Measurements from ENCODE around the gene TFB2M. TPM values are rescaled to one million over a fixed set of nuclear protein-coding genes. Genes with fewer than 3 reads are reported as not detected.

TFB2M gene
- total RNA-seq, 2 experiments from 2014 or later, result 10.4 to 12.3 TPM

- Mint-ChIP-seq H3K4me3 (no peak overlapping the region), H3K36me3 (ENCODE audit: low read depth) (peaks cover 8% of the 10 kb centered on the region), H3K27ac (no peak overlapping the region), H3K27me3 (ENCODE audit: low read depth) (no peaks in the 10 kb centered on the region), H3K4me1 (ENCODE audit: low read depth) (peaks cover 25% of the 10 kb centered on the region), H3K9me3 (ENCODE audit: insufficient read depth) (peaks cover under 1% of the 10 kb centered on the region)
- ATAC-seq, result no peak
- ChIA-PET CTCF (no interaction called here), POLR2A (no interaction called here)
- no peak for DNase-seq
These were observed 55.7 kb downstream of the TFB2M start for GRCh38 chr1:246510147-246511030.

GRCh38 chr1:246508897-246509688 lies 57.0 kb downstream of the TFB2M start:
- no peak overlapping the region for H3K27ac Mint-ChIP-seq
- ATAC-seq (no peak), DNase-seq (no peak)
- H3K4me1 Mint-ChIP-seq (ENCODE audit: low read depth), result peaks cover 26% of the 10 kb centered on the region
- H3K9me3 Mint-ChIP-seq (ENCODE audit: insufficient read depth), result no peaks in the 10 kb centered on the region
- H3K27me3 Mint-ChIP-seq (ENCODE audit: low read depth), result no peaks in the 10 kb centered on the region
- H3K36me3 Mint-ChIP-seq (ENCODE audit: low read depth), result peaks cover 8% of the 10 kb centered on the region
- no peak overlapping the region for H3K4me3 Mint-ChIP-seq
- ChIA-PET POLR2A (no interaction called here), CTCF (interaction anchor here (1.0 kb wide), 1 partner anchor 13 kb away, joined by 3 read pairs; no protein-coding TSS in a partner anchor)

DNA sequence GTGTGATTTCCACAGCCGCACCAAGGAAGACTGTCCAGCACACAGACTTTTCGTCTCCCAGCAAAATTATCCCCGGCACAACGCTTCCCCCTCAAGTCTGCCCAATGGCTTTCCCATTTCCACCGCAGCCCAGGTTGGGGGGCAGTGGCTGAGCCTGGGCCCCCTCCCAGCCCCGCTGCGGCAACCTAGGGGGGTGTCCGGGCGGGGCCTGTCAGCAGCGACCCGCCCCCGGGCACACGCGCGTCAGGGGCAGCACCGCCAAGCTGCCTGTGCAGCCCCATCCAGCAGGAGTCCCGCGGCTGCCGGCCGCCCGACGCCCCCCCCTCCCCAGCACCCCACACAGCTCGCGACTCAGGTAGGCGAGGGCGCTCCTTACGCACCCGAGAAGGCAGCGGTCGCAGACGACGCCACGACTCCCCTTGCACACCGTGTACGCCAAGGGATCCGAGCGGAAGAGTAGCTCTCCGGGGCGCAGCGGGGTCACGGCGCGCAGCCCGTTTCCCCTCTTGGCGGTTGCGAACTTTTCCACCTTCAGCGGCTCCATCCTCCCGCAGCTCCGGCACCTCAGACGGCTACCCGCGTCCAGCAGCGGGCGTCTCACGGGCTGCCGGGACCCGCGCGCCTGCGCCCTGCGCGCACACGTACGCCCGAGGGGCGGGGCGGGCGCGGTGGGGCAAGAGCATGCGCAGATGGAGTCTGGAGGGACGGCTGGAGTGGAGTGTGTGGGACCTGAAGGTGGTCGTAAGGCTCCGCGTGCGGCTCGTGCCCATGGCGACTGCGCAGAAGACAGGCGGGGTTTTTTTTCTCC lies 59.2 kb downstream of the TFB2M start, which contains the start of gene SMYD3:
Gene SMYD3 (minus strand): TSS at position 606 of the 808 bp plus-strand sequence.
- no peaks in the 10 kb centered on the region for H3K9me3 Mint-ChIP-seq (ENCODE audit: insufficient read depth)
- peaks cover 10% of the 10 kb centered on the region for H3K36me3 Mint-ChIP-seq (ENCODE audit: low read depth)
- peak within 1 kb of the TSS; percentile 89 for H3K27ac Mint-ChIP-seq
- ChIA-PET CTCF (interaction anchor here (1.0 to 2.8 kb wide), 6 partner anchors 9 to 61 kb away, joined by 3 to 16 read pairs (median 4); no protein-coding TSS in a partner anchor), POLR2A (interaction anchor here (0.6 to 1.1 kb wide), 3 partner anchors 9 to 60 kb away, joined by 3 to 4 read pairs (median 3); partner anchors contain the start of genes CNST and TFB2M)
- peak within 1 kb of the TSS; percentile 86 for H3K4me3 Mint-ChIP-seq
- peak; percentile 95 for ATAC-seq
- DNase-seq, result peak; percentile 77
- no peaks in the 10 kb centered on the region for H3K27me3 Mint-ChIP-seq (ENCODE audit: low read depth)
- peaks cover 31% of the 10 kb centered on the region for H3K4me1 Mint-ChIP-seq (ENCODE audit: low read depth)

GRCh38 chr1:246506367-246506673 lies 59.7 kb downstream of the TFB2M start:
- POLR2A ChIA-PET, result interaction anchor here (1.1 kb wide), 1 partner anchor 60 kb away, joined by 4 read pairs; the partner anchor contains the start of genes CNST and TFB2M
- DNase-seq, result peak; percentile 28

GRCh38 chr1:246503341-246503740 lies 62.7 kb downstream of the TFB2M start:
- DNase-seq (no peak), ATAC-seq (no peak)
- Mint-ChIP-seq H3K36me3 (ENCODE audit: low read depth) (peaks cover 10% of the 10 kb centered on the region), H3K9me3 (ENCODE audit: insufficient read depth) (no peaks in the 10 kb centered on the region), H3K27me3 (ENCODE audit: low read depth) (no peaks in the 10 kb centered on the region), H3K4me1 (ENCODE audit: low read depth) (peaks cover 37% of the 10 kb centered on the region), H3K4me3 (no peak overlapping the region), H3K27ac (no peak overlapping the region)
- CTCF ChIA-PET, result no interaction called here
- POLR2A ChIA-PET, result no interaction called here

More at GRCh38 chr1:246506367-246506673, 59.7 kb downstream of the TFB2M start:
- Mint-ChIP-seq H3K9me3 (ENCODE audit: insufficient read depth) (no peaks in the 10 kb centered on the region), H3K4me3 (peak overlapping the region; percentile 86), H3K27me3 (ENCODE audit: low read depth) (no peaks in the 10 kb centered on the region), H3K27ac (peak overlapping the region; percentile 71), H3K36me3 (ENCODE audit: low read depth) (peaks cover 10% of the 10 kb centered on the region), H3K4me1 (ENCODE audit: low read depth) (peaks cover 36% of the 10 kb centered on the region)
- ATAC-seq, result peak; percentile 4
- CTCF ChIA-PET, result interaction anchor here (0.9 to 2.8 kb wide), 5 partner anchors 8 to 61 kb away, joined by 3 to 16 read pairs (median 3); no protein-coding TSS in a partner anchor

GRCh38 chr1:246497331-246497915 lies 68.6 kb downstream of the TFB2M start:
- peak; percentile 64 for ATAC-seq
- Mint-ChIP-seq H3K36me3 (ENCODE audit: low read depth) (no peaks in the 10 kb centered on the region), H3K4me1 (ENCODE audit: low read depth) (peaks cover 14% of the 10 kb centered on the region), H3K9me3 (ENCODE audit: insufficient read depth) (no peaks in the 10 kb centered on the region), H3K27ac (no peak overlapping the region), H3K27me3 (ENCODE audit: low read depth) (no peaks in the 10 kb centered on the region), H3K4me3 (no peak overlapping the region)
- ChIA-PET CTCF (interaction anchor here (0.7 to 1.8 kb wide), 12 partner anchors 8 to 1345 kb away, joined by 3 to 16 read pairs (median 4); partner anchors contain the start of genes CNST, SMYD3 and TFB2M), POLR2A (no interaction called here)
- peak; percentile 47 for DNase-seq

DNA sequence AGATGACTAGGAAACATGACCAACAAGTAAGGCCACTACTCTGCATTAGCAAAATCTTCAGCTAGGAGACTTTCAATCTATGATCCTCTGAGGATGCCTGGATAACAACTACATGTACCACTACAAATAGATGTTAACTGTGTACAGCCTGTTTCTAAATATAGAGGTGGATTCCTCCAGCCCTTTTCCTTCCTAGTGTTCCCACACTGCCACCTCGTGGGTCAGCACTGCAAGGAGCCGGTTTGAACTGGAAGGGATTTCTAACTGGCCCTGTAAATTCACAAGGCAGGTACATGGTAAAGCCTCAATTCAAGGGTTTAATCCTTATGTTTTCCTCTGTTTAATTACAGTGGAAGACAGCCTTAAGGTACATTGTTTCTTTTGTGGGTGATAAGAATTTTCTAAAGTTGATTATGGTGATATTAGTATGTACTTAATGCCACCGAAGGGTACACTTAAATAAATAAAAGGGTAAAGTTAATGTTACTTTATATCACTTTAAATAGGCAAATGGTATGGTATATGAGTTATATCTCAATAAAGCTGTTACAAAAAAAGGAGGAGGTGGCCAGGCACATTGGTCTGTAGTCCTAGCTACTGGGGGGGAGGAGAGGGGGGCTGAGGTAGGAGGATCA lies 73.3 kb downstream of the TFB2M start:
- CTCF ChIA-PET, result interaction anchor here (1.0 to 3.0 kb wide), 3 partner anchors 42 to 1339 kb away, joined by 3 to 8 read pairs (median 3); no protein-coding TSS in a partner anchor
- POLR2A ChIA-PET, result no interaction called here
- H3K27me3 Mint-ChIP-seq (ENCODE audit: low read depth), result no peaks in the 10 kb centered on the region
- H3K36me3 Mint-ChIP-seq (ENCODE audit: low read depth), result no peaks in the 10 kb centered on the region
- peaks cover 5% of the 10 kb centered on the region for H3K4me1 Mint-ChIP-seq (ENCODE audit: low read depth)
- DNase-seq (peak; percentile 53), ATAC-seq (peak; percentile 65)
- peaks cover 4% of the 10 kb centered on the region for H3K9me3 Mint-ChIP-seq (ENCODE audit: insufficient read depth)
- H3K4me3 Mint-ChIP-seq, result no peak overlapping the region
- no peak overlapping the region for H3K27ac Mint-ChIP-seq

- CTCF ChIA-PET, result interaction anchor here (0.7 to 3.0 kb wide), 4 partner anchors 9 to 1338 kb away, joined by 3 to 8 read pairs (median 3); no protein-coding TSS in a partner anchor
- H3K4me3 Mint-ChIP-seq, result no peak overlapping the region
- POLR2A ChIA-PET, result no interaction called here
- H3K27ac Mint-ChIP-seq, result no peak overlapping the region
- no peaks in the 10 kb centered on the region for H3K4me1 Mint-ChIP-seq (ENCODE audit: low read depth)
- no peaks in the 10 kb centered on the region for H3K27me3 Mint-ChIP-seq (ENCODE audit: low read depth)
- H3K36me3 Mint-ChIP-seq (ENCODE audit: low read depth), result peaks cover 1% of the 10 kb centered on the region
- H3K9me3 Mint-ChIP-seq (ENCODE audit: insufficient read depth), result peaks cover 4% of the 10 kb centered on the region
- DNase-seq (no peak), ATAC-seq (no peak)
These were observed 74.5 kb downstream of the TFB2M start for GRCh38 chr1:246491551-246492053.
